HG02870 (cell line): Measurements from ENCODE around the gene TRABD2B.
A peak's percentile ranks its signal among the peaks of the same experiment; 100 is the strongest.

ENCODE experiments used
- ATAC-seq: cut with Tn5 transposase; IDR thresholded peaks from one replicate; pipeline ENCODE4 v1.9.1; 2021; ENCODE audit warnings: mild to moderate bottlenecking, moderate library complexity; ENCODE audit not compliant: unreplicated experiment

Gene TRABD2B

GRCh38 chr1:47997289-47998200 is at the start of gene TRABD2B:
Gene TRABD2B, minus strand, starts transcription at chr1:47997385.
- ATAC-seq = peak; percentile 75

DNA sequence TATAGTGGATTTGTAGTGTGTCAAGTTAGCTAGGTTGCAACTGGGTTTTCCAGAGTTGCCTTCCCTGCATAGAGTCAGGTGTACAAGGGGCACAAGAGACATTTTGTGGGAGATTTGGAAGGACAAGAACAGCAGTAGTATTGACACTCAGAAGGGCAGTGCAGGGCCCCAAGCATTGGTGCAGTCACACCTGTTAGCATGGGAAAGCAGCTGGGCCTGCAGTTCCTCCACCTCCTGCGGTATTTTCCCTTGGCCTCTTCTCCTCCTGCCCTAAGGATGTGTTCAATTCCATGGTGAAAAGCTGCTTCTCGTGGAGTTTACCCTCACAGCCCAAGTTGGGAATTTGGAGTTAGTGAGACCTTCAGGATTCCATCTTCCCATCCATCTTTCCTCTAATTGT is 47.1 kb upstream of the TRABD2B start:
- ATAC-seq = no peak

GRCh38 chr1:48043622-48044021 is 46.4 kb upstream of the TRABD2B start:
- no peak for ATAC-seq

- no peak for ATAC-seq
Observed at GRCh38 chr1:48040154-48040553, 43.0 kb upstream of the TRABD2B start.

- ATAC-seq = peak; percentile 65
Observed at GRCh38 chr1:48039088-48040054, 42.2 kb upstream of the TRABD2B start.

DNA sequence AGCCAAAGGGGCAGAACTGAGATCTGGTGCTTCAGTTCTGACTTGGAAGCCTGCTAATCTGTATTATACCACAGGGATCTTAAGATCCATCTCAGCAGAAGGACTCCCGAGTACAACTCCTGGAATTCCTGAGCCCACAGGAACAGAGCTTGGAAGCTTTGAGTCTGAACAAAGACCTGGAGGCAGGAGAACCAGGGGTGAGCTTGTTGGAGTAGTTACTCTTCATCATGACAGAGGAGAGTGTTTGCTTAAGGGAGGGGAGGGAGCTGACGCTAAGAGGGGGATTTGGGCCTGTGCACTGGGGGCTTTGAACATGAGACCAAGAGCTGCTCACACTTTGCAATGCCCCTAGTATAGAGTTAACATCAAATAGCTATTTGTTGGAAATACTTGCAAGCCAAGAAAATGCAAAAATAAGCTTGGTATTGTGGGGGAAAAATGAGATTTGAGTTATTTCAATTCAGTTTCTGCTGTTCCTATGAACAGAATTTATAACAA is 41.1 kb upstream of the TRABD2B start:
- ATAC-seq = no peak

GRCh38 chr1:48036710-48037355 is 39.6 kb upstream of the TRABD2B start:
- ATAC-seq = no peak

- ATAC-seq = no peak
Observed at GRCh38 chr1:48035371-48036141, 38.4 kb upstream of the TRABD2B start.

- no peak for ATAC-seq
Observed at GRCh38 chr1:48033495-48034045, 36.4 kb upstream of the TRABD2B start.

DNA sequence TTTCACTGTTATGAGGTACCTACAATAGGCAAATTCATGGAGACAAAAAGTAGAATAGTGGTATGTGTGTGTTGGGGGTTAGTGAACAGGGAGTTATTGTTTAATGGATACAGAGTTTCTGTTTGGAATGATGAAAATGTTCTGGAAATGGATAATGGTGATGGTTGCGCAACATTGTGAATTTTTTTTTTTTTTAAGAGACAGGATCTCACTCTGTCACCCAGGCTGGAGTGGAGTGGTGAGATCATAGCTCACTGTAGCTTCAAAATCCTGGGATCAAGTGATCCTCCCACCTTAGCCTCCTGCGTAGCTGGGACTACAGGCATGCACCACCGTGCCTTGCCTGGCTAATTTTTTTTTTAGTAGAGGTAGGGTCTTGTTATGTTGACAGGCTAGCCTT is 34.5 kb upstream of the TRABD2B start:
- no peak for ATAC-seq

GRCh38 chr1:48030696-48031365 is 33.6 kb upstream of the TRABD2B start:
- no peak for ATAC-seq

GRCh38 chr1:48030211-48030610 is 33.0 kb upstream of the TRABD2B start:
- ATAC-seq = no peak

- no peak for ATAC-seq
Observed at GRCh38 chr1:48028218-48029069, 31.3 kb upstream of the TRABD2B start.

- ATAC-seq = no peak
Observed at GRCh38 chr1:48027533-48027835, 30.3 kb upstream of the TRABD2B start.

- no peak for ATAC-seq
Observed at GRCh38 chr1:48026701-48027532, 29.7 kb upstream of the TRABD2B start.

GRCh38 chr1:48026275-48026674 is 29.1 kb upstream of the TRABD2B start:
- no peak for ATAC-seq

GRCh38 chr1:48025076-48025475 is 27.9 kb upstream of the TRABD2B start:
- no peak for ATAC-seq

DNA sequence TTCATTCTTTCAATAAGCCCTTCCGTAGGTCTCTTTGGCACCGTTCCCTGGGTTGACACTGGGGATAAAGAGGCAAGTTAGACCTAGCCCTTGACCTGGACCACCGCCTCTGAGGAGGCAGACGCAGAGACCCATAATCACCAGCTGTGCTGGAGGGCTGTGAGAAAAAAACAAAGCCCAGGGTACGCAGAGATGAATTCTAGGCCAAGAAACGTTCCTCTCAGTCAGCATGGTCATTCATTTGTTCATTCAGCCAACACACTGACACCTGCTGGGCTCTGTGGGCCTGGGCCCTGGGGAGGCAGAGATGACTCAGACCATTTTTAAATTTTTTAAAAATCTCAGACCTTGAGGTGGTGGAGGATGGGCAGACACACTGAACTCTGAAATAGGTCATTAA is 26.3 kb upstream of the TRABD2B start:
- ATAC-seq = no peak
